HL-60 (cell line): Measurements from ENCODE around the gene TMEM231.

Source experiments
- CTCF ChIP-seq: IDR thresholded peaks from one replicate; pipeline ENCODE4 v1.5.1; 2011; ENCODE audit warnings: low read length, control low read depth, inconsistent platforms; ENCODE audit not compliant: insufficient read depth
- POLR2AphosphoS5 ChIP-seq: IDR thresholded peaks from 2 replicates; pipeline ENCODE4 v1.6.1; 2012; ENCODE audit warnings: low read depth

GRCh38 chr16:75555213-75555706 lies 792 bp downstream of the TMEM231 start:
- no peak for TF ChIP-seq CTCF
- no peak for TF ChIP-seq POLR2AphosphoS5
